Endothelial cell of umbilical vein (primary cell): Measurements from ENCODE around the gene PM20D1. TPM values are rescaled to one million over a fixed set of nuclear protein-coding genes. Genes with fewer than 3 reads are reported as not detected.

Experiments used
- BruUV-seq: library from RNA; stranded (reverse); fragments of 400-500 nt; replicated peaks from 2 replicates; lab custom pipeline; 2021; lab: Mats Ljungman, UMichigan
- CTCF ChIA-PET: fragments of 300-600, 350-600 bp; sonication (Branson Sonifier 250); formaldehyde crosslinking; loops from one replicate; lab custom pipeline; 2021; ENCODE audit warnings: antibody characterized with exemption, inconsistent platforms; lab: Charles Lee
- POLR2A ChIA-PET: fragments of 300-600, 350-600 bp; sonication (Branson Sonifier 250); formaldehyde crosslinking; loops from one replicate; lab custom pipeline; 2021; ENCODE audit warnings: antibody characterized with exemption, inconsistent platforms; lab: Charles Lee
- DNase-seq: peaks from one replicate; pipeline ENCODE4 v3.0.0-alpha.2; 2011; ENCODE audit warnings: low read depth, low spot score
- FAIRE-seq: peaks from 2 replicates; lab custom pipeline; 2011; peaks lifted over from hg19 to GRCh38; lab: Jason Lieb, UNC
- H2AFZ ChIP-seq: 2 replicates; pipeline ENCODE4 v1.6.0; 2012; ENCODE audit warnings: low read depth, low read length, control low read depth, inconsistent platforms
- H3K27ac ChIP-seq: 2 replicates; pipeline ENCODE4 v1.5.1; 2011; ENCODE audit warnings: low read depth, mild to moderate bottlenecking, control low read depth, low read length, moderate library complexity; ENCODE audit not compliant: insufficient read depth
- H3K27me3 ChIP-seq, 2 experiments: 2 replicates each; pipeline versions ENCODE4 v1.6.0 to v1.6.1; 2011; ENCODE audit warnings: low read length in 2 of 2, mixed read lengths in 1 of 2; ENCODE audit not compliant: control insufficient read depth in 2 of 2, insufficient read depth in 2 of 2
- H3K36me3 ChIP-seq, 2 experiments: 2 replicates in 1 of 2; 3 replicates in 1 of 2; pipeline ENCODE4 v1.5.1; 2011; ENCODE audit warnings: low read length in 2 of 2, mild to moderate bottlenecking in 1 of 2, moderate library complexity in 1 of 2; ENCODE audit not compliant: control insufficient read depth in 2 of 2, insufficient read depth in 2 of 2; ENCODE audit errors: extremely low read depth in 1 of 2
- H3K4me1 ChIP-seq: 3 replicates; pipeline ENCODE4 v1.5.1; 2011; ENCODE audit warnings: mild to moderate bottlenecking, low read length; ENCODE audit not compliant: control insufficient read depth, insufficient read depth; ENCODE audit errors: extremely low read depth
- H3K4me2 ChIP-seq: 2 replicates; pipeline ENCODE4 v1.6.1; 2011; ENCODE audit warnings: low read length, control low read depth, mixed read lengths; ENCODE audit not compliant: insufficient read depth
- H3K4me3 ChIP-seq, 3 experiments: fragments of 200-600 bp in 1 of 3; sonication (generic), shearing (Covaris generic) in 1 of 3; replicated peaks in 1 of 3; 2 replicates each; pipeline ENCODE4 v1.5.1; 2011 to 2016; ENCODE audit warnings: control low read depth in 3 of 3, low read length in 3 of 3, mild to moderate bottlenecking in 2 of 3, inconsistent platforms in 1 of 3, low read depth in 1 of 3, moderate library complexity in 1 of 3; ENCODE audit not compliant: insufficient read depth in 1 of 3
- H3K79me2 ChIP-seq: 2 replicates; pipeline ENCODE4 v1.6.0; 2012; ENCODE audit warnings: low read length, inconsistent platforms; ENCODE audit not compliant: control insufficient read depth, insufficient read depth
- H3K9ac ChIP-seq: replicated peaks from 2 replicates; pipeline ENCODE3; 2011; ENCODE audit warnings: low read length, control low read depth; ENCODE audit not compliant: insufficient read depth; ENCODE audit errors: extremely low read depth
- H3K9me1 ChIP-seq: replicated peaks from 3 replicates; pipeline ENCODE4 v1.6.0; 2011; ENCODE audit warnings: mild to moderate bottlenecking, low read length; ENCODE audit not compliant: control insufficient read depth, insufficient read depth; ENCODE audit errors: extremely low read depth
- H3K9me3 ChIP-seq: replicated peaks from 2 replicates; pipeline ENCODE4 v1.5.1; 2012; ENCODE audit warnings: low read length, inconsistent platforms; ENCODE audit not compliant: control insufficient read depth, insufficient read depth
- H4K20me1 ChIP-seq: replicated peaks from 2 replicates; pipeline ENCODE3; 2011; ENCODE audit warnings: mild to moderate bottlenecking, low read length; ENCODE audit not compliant: control insufficient read depth, insufficient read depth; ENCODE audit errors: extremely low read depth
- EZH2 ChIP-seq: IDR thresholded peaks from 2 replicates; pipeline ENCODE4 v1.6.1; 2012; ENCODE audit warnings: borderline replicate concordance, low read depth, mild to moderate bottlenecking, moderate library complexity, low read length, inconsistent platforms; ENCODE audit not compliant: severe bottlenecking
- FOS ChIP-seq: IDR thresholded peaks from 2 replicates; pipeline ENCODE4 v1.6.1; 2011; ENCODE audit warnings: mild to moderate bottlenecking, low read length, moderate library complexity, borderline replicate concordance; ENCODE audit not compliant: insufficient read depth
- GATA2 ChIP-seq: IDR thresholded peaks from 2 replicates; pipeline ENCODE4 v1.7.0; 2011; ENCODE audit warnings: low read depth, mild to moderate bottlenecking, moderate library complexity, mixed read lengths, low read length; ENCODE audit not compliant: insufficient read length, insufficient read depth
- JUN ChIP-seq: IDR thresholded peaks from 2 replicates; pipeline ENCODE4 v1.6.1; 2011; ENCODE audit warnings: borderline replicate concordance, low read depth; ENCODE audit not compliant: insufficient read length, insufficient read depth
- MYC ChIP-seq: IDR thresholded peaks from one replicate; pipeline ENCODE4 v1.6.1; 2011; ENCODE audit warnings: mild to moderate bottlenecking, low read depth, low read length
- POLR2A ChIP-seq: IDR thresholded peaks from 2 replicates; pipeline ENCODE4 v1.6.1; 2012; ENCODE audit warnings: low read depth, mild to moderate bottlenecking, control low read depth, low read length
- POLR2AphosphoS5 ChIP-seq: IDR thresholded peaks from 2 replicates; pipeline ENCODE4 v1.6.1; 2012; ENCODE audit warnings: low read depth, mild to moderate bottlenecking, control low read depth, low read length, moderate library complexity; ENCODE audit not compliant: insufficient read depth
- dilution Hi-C: fragments of 300-500 bp; cut with MboI; formaldehyde crosslinking; loops from one replicate; pipeline ENCODE4 v1.15.0; 2019; ENCODE audit warnings: low sequenced_read_pairs; ENCODE audit not compliant: extremely low pct_ligation_motif_present
- intact Hi-C: fragments of 100-400 bp; cut with micrococcal nuclease; formaldehyde crosslinking; loops from one replicate; pipeline ENCODE4 v1.10.0; 2022
- polyA plus RNA-seq, 4 experiments: library from polyadenylated mRNA; depleted of rRNA in 3 of 4; stranded (reverse) in 3 of 4; unstranded in 1 of 4; fragments of >200 nt; gene quantifications; 2 replicates each; pipeline versions ENCODE4 v1.2.1 to v1.2.3, GENCODE V29; 2011 to 2012; ENCODE audit warnings: missing spikeins in 1 of 4
- total RNA-seq: library from RNA; stranded (reverse); gene quantifications from 2 replicates; pipeline ENCODE4 v1.2.3, GENCODE V29; 2021
- TF ChIP-seq, protein P1 (sequence below), 2 donors: IDR thresholded peaks; 1 replicate in 1 of 2; 2 replicates in 1 of 2; pipeline ENCODE4 v1.5.1; 2011; ENCODE audit warnings: low read length in 2 of 2, mild to moderate bottlenecking in 2 of 2, moderate library complexity in 2 of 2, control low read depth in 1 of 2, inconsistent platforms in 1 of 2, low read depth in 1 of 2; ENCODE audit not compliant: insufficient read depth in 1 of 2; ENCODE audit errors: extremely low read depth in 1 of 2
- TF ChIP-seq, protein P2 (sequence below): IDR thresholded peaks from 2 replicates; pipeline ENCODE4 v1.6.1; 2011; ENCODE audit not compliant: insufficient read depth, insufficient read length

The PM20D1 gene
- total and polyA plus RNA-seq, 2 donors (not counting 3 experiments of a cell fraction or from before 2014, with no cell fraction given), result 0.11 TPM; not detected in 1

DNA sequence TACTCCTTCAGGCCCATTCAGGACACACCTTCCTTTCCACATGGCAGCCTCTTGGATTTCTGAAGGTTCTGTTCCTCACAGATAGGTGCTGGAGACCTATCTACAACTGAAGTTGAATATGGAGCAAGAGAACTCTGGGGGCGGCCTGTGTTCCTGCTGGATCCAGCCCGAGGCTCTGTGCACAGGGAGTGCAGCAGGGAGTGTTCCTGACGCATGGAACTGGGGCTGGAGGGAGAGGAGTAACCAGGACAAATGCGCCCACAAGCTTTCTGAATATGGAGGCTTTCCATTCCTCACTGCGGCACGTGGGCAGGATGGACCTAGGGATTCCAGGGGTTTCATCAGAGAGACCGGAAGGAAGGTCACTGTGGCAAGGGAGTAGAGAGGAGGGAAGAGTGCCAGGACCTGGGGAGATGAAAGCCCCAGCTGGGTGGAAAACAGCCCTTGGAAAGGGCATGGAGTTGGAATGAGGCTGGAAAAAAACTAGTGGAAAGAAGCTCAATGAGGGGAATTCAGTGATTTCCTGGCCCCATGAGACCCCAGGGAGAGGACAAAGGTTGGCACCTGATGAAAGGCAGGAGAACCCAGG lies 12.5 kb downstream of the PM20D1 start:
- dilution Hi-C loops, result no loop called here
- BruUV-seq, result no TSS peak
- Histone ChIP-seq H3K9me1 (no peaks in the 10 kb centered on the region), H3K79me2 (no peaks in the 10 kb centered on the region), H4K20me1 (no peaks in the 10 kb centered on the region), H3K27me3 (peaks cover 2 to 4% of the 10 kb centered on the region in 2 experiments), H3K9me3 (no peaks in the 10 kb centered on the region), H3K36me3 (no peaks in the 10 kb centered on the region), H3K4me3 (no peak overlapping the region), H3K9ac (no peak overlapping the region), H3K4me1 (no peaks in the 10 kb centered on the region), H2AFZ (no peak overlapping the region), H3K4me2 (no peak overlapping the region), H3K27ac (no peak overlapping the region)
- DNase-seq (no peak), FAIRE-seq (no peak)
- TF ChIP-seq GATA2 (no peak), JUN (no peak), FOS (no peak), MYC (no peak), EZH2 (no peak), POLR2A (no peak), POLR2AphosphoS5 (no peak)
- TF ChIP-seq, protein P1, sequence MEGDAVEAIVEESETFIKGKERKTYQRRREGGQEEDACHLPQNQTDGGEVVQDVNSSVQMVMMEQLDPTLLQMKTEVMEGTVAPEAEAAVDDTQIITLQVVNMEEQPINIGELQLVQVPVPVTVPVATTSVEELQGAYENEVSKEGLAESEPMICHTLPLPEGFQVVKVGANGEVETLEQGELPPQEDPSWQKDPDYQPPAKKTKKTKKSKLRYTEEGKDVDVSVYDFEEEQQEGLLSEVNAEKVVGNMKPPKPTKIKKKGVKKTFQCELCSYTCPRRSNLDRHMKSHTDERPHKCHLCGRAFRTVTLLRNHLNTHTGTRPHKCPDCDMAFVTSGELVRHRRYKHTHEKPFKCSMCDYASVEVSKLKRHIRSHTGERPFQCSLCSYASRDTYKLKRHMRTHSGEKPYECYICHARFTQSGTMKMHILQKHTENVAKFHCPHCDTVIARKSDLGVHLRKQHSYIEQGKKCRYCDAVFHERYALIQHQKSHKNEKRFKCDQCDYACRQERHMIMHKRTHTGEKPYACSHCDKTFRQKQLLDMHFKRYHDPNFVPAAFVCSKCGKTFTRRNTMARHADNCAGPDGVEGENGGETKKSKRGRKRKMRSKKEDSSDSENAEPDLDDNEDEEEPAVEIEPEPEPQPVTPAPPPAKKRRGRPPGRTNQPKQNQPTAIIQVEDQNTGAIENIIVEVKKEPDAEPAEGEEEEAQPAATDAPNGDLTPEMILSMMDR (IDR thresholded peaks at IDR 0.05; ENCODE audit: extremely low read depth in 1 of 2, insufficient read depth in 1 of 2, low read depth in 1 of 2, low read length in 2 of 2), result no peak
- TF ChIP-seq, protein P2, sequence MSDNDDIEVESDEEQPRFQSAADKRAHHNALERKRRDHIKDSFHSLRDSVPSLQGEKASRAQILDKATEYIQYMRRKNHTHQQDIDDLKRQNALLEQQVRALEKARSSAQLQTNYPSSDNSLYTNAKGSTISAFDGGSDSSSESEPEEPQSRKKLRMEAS, result no peak
- intact Hi-C loops, result no loop called here
- CTCF ChIA-PET, result interaction anchor here (1.7 kb wide), 2 partner anchors 70 to 140 kb away, joined by 4 to 5 read pairs; no protein-coding TSS in a partner anchor
- POLR2A ChIA-PET, result no interaction called here
